Astrocyte (in vitro differentiated cells and primary cell): ENCODE data around the gene PCBP3. TPM values are rescaled to one million over a fixed set of nuclear protein-coding genes. Genes with fewer than 3 reads are reported as not detected.

Experiments used
- DNase-seq: peaks from one replicate; pipeline ENCODE4 v3.0.0-alpha.2; 2010; ENCODE audit warnings: low read depth
- FAIRE-seq: peaks from 2 replicates; lab custom pipeline; 2011; peaks lifted over from hg19 to GRCh38; lab: Jason Lieb, UNC
- H2AFZ ChIP-seq: 2 replicates; pipeline ENCODE4 v1.6.0; 2012; ENCODE audit warnings: low read depth, low read length, inconsistent platforms
- H3K27ac ChIP-seq: 2 replicates; pipeline ENCODE4 v1.5.1; 2011; ENCODE audit warnings: low read depth, low read length, inconsistent platforms
- H3K27me3 ChIP-seq: 2 replicates; pipeline ENCODE4 v1.6.0; 2011; ENCODE audit warnings: low read length, inconsistent platforms; ENCODE audit not compliant: insufficient read depth
- H3K36me3 ChIP-seq: 2 replicates; pipeline ENCODE4 v1.5.1; 2011; ENCODE audit warnings: low read length, inconsistent platforms; ENCODE audit not compliant: insufficient read depth
- H3K4me1 ChIP-seq: 2 replicates; pipeline ENCODE4 v1.5.1; 2011; ENCODE audit warnings: low read length, inconsistent platforms; ENCODE audit not compliant: insufficient read depth
- H3K4me2 ChIP-seq: 2 replicates; pipeline ENCODE4 v1.6.0; 2012; ENCODE audit warnings: low read length, inconsistent platforms
- H3K4me3 ChIP-seq: 2 replicates; pipeline ENCODE4 v1.5.1; 2011; ENCODE audit warnings: low read depth, mild to moderate bottlenecking, low read length, inconsistent platforms; ENCODE audit not compliant: insufficient read depth
- H3K79me2 ChIP-seq: 2 replicates; pipeline ENCODE4 v1.6.0; 2012; ENCODE audit warnings: mild to moderate bottlenecking, low read length, inconsistent platforms; ENCODE audit not compliant: insufficient read depth
- H3K9ac ChIP-seq: 2 replicates; pipeline ENCODE4 v1.6.0; 2012; ENCODE audit warnings: mild to moderate bottlenecking, low read length, inconsistent platforms
- H3K9me3 ChIP-seq: 2 replicates; pipeline ENCODE4 v1.5.1; 2012; ENCODE audit warnings: low read depth, mild to moderate bottlenecking, low read length, inconsistent platforms; ENCODE audit not compliant: insufficient read depth
- H4K20me1 ChIP-seq: 2 replicates; pipeline ENCODE4 v1.6.0; 2012; ENCODE audit warnings: low read length, inconsistent platforms; ENCODE audit not compliant: insufficient read depth
- H3K27ac Mint-ChIP-seq: one replicate; pipeline ENCODE4 v1.8.0; 2021; ENCODE audit warnings: mild to moderate bottlenecking, mixed read lengths; ENCODE audit not compliant: unreplicated experiment
- H3K27me3 Mint-ChIP-seq: one replicate; pipeline ENCODE4 v1.8.0; 2021; ENCODE audit warnings: low read depth, mixed read lengths; ENCODE audit not compliant: unreplicated experiment
- H3K36me3 Mint-ChIP-seq: one replicate; pipeline ENCODE4 v1.8.0; 2021; ENCODE audit warnings: low read depth, mixed read lengths; ENCODE audit not compliant: unreplicated experiment
- H3K4me1 Mint-ChIP-seq: one replicate; pipeline ENCODE4 v1.8.0; 2021; ENCODE audit warnings: low read depth, mixed read lengths; ENCODE audit not compliant: unreplicated experiment
- H3K4me3 Mint-ChIP-seq: one replicate; pipeline ENCODE4 v1.8.0; 2021; ENCODE audit warnings: mild to moderate bottlenecking, moderate library complexity, mixed read lengths; ENCODE audit not compliant: unreplicated experiment
- H3K9me3 Mint-ChIP-seq: one replicate; pipeline ENCODE4 v1.8.0; 2021; ENCODE audit warnings: mild to moderate bottlenecking, mixed read lengths; ENCODE audit not compliant: unreplicated experiment
- EZH2 ChIP-seq: IDR thresholded peaks from 2 replicates; pipeline ENCODE4 v1.6.1; 2012; ENCODE audit warnings: mild to moderate bottlenecking, low read length, inconsistent platforms; ENCODE audit not compliant: insufficient read depth
- total RNA-seq: library from RNA; stranded (reverse); gene quantifications from 2 replicates; pipeline ENCODE4 v1.2.1, GENCODE V29; 2021
- TF ChIP-seq, protein P1 (sequence below): IDR thresholded peaks from 2 replicates; pipeline ENCODE4 v1.5.1; 2011; ENCODE audit warnings: low read depth, mild to moderate bottlenecking, inconsistent platforms, low read length, moderate library complexity; ENCODE audit not compliant: insufficient read depth

The PCBP3 gene
- total RNA-seq, 1 donor from 2014 or later: 1.8 TPM

DNA sequence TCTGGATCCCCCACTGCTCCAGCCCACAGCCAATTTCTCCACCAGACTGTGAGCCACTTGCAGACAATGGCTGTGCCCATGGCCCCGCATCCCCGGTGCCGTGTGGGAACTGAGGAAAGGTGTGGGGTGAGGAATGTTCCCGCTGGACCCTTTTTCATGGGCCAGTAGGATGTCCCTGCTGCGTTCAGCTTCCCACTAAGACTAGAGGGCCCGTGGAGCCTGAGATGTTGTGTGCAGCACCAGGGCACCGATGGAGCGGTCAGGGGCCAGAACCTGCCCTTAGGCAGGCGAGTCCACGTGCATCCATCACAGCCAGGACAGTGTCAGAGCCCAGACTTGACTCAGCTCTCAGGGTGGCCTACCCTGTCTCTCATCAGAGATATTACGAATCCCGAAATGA, 232.4 kb downstream of the PCBP3 start:
- H3K4me1 ChIP-seq: peaks cover 26% of the 10 kb centered on the region
- H3K36me3 Mint-ChIP-seq: peaks cover 4% of the 10 kb centered on the region
- H3K9ac ChIP-seq: peak overlapping the region; percentile 63
- peaks cover 4% of the 10 kb centered on the region for H3K4me1 Mint-ChIP-seq
- peak overlapping the region; percentile 60 for H3K4me2 ChIP-seq
- no peaks in the 10 kb centered on the region for H3K79me2 ChIP-seq
- TF ChIP-seq, protein P1, sequence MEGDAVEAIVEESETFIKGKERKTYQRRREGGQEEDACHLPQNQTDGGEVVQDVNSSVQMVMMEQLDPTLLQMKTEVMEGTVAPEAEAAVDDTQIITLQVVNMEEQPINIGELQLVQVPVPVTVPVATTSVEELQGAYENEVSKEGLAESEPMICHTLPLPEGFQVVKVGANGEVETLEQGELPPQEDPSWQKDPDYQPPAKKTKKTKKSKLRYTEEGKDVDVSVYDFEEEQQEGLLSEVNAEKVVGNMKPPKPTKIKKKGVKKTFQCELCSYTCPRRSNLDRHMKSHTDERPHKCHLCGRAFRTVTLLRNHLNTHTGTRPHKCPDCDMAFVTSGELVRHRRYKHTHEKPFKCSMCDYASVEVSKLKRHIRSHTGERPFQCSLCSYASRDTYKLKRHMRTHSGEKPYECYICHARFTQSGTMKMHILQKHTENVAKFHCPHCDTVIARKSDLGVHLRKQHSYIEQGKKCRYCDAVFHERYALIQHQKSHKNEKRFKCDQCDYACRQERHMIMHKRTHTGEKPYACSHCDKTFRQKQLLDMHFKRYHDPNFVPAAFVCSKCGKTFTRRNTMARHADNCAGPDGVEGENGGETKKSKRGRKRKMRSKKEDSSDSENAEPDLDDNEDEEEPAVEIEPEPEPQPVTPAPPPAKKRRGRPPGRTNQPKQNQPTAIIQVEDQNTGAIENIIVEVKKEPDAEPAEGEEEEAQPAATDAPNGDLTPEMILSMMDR: no peak
- no peak for TF ChIP-seq EZH2
- DNase-seq (no peak), FAIRE-seq (no peak)
- H3K36me3 ChIP-seq: no peaks in the 10 kb centered on the region
- H3K27me3 Mint-ChIP-seq: peaks cover 42% of the 10 kb centered on the region
- H3K4me3 Mint-ChIP-seq: no peak overlapping the region
- H3K27ac ChIP-seq: peak overlapping the region; percentile 77
- no peaks in the 10 kb centered on the region for H3K9me3 Mint-ChIP-seq
- H3K27ac Mint-ChIP-seq: peak overlapping the region; percentile 18
- H3K4me3 ChIP-seq: no peak overlapping the region
- no peaks in the 10 kb centered on the region for H3K27me3 ChIP-seq
- H2AFZ ChIP-seq: no peak overlapping the region
- H3K9me3 ChIP-seq: no peaks in the 10 kb centered on the region
- H4K20me1 ChIP-seq: no peaks in the 10 kb centered on the region

DNA sequence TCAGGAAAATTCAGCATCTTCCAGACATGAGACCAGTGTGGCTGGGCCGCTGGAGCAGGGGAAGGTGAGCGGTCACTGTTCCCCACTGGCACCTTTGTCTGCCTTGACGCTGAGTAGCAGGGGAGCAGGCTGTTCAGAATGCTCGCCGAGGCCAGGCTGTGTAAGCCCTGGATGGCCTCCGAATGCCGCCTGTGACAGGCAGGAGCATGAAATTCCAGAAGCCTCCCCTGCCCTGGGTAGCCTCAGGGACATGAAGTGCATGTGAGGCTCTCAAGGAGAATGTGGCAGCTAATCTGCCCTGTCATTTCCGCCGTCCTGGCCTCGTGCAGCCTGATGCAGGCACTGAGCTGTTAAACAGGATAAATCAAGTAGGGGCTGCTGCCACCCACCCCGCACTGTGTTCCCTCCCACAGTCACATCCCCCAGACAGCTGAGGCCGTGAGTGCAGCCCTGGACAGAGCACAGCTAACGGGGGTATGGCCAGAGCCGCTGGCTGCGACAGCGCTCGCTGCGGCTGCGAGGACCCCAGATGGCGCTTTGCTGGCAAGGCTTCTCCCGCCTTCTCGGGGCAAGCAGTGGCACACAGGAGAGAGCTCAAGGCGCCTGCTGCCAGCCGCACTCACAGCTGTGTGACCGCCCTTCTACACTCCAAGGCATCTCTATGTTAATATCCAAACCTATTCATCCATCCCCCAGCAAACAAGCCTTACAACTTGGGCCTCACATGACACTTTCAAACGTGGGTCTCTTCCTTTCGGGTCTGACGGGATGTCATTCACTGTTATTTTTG, 233.1 kb downstream of the PCBP3 start:
- peaks cover 44% of the 10 kb centered on the region for H3K27me3 Mint-ChIP-seq
- Histone ChIP-seq H3K36me3 (no peaks in the 10 kb centered on the region), H3K27ac (no peak overlapping the region), H3K4me1 (peaks cover 26% of the 10 kb centered on the region), H3K9ac (peak overlapping the region; percentile 63), H2AFZ (peak overlapping the region; percentile 14), H3K27me3 (no peaks in the 10 kb centered on the region), H3K4me2 (no peak overlapping the region), H3K9me3 (no peaks in the 10 kb centered on the region), H4K20me1 (no peaks in the 10 kb centered on the region), H3K79me2 (no peaks in the 10 kb centered on the region), H3K4me3 (no peak overlapping the region)
- H3K4me3 Mint-ChIP-seq: no peak overlapping the region
- DNase-seq (peak; percentile 4), FAIRE-seq (no peak)
- TF ChIP-seq, protein P1: no peak
- TF ChIP-seq EZH2: no peak
- H3K9me3 Mint-ChIP-seq: no peaks in the 10 kb centered on the region
- H3K36me3 Mint-ChIP-seq: peaks cover 4% of the 10 kb centered on the region
- H3K27ac Mint-ChIP-seq: no peak overlapping the region
- H3K4me1 Mint-ChIP-seq: peaks cover 4% of the 10 kb centered on the region

DNA sequence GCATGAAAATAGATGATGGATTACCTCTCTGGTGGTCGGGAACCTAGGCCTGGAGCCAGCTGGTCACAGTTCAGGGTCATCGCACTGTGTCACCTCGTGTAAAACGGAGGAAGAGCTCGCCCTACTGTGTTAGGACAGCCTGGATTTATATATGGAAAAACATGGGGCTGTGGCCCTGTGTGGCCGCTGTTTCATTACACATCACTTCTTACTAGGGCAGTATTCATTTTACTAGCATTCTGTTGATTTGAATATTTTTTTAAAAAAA, 233.6 kb downstream of the PCBP3 start:
- no peak for TF ChIP-seq EZH2
- H3K9me3 Mint-ChIP-seq: no peaks in the 10 kb centered on the region
- Histone ChIP-seq H3K36me3 (no peaks in the 10 kb centered on the region), H3K4me2 (no peak overlapping the region), H4K20me1 (no peaks in the 10 kb centered on the region), H3K9me3 (no peaks in the 10 kb centered on the region), H2AFZ (no peak overlapping the region), H3K4me1 (peaks cover 26% of the 10 kb centered on the region), H3K27me3 (no peaks in the 10 kb centered on the region), H3K27ac (no peak overlapping the region), H3K9ac (no peak overlapping the region), H3K79me2 (no peaks in the 10 kb centered on the region), H3K4me3 (no peak overlapping the region)
- peaks cover 4% of the 10 kb centered on the region for H3K36me3 Mint-ChIP-seq
- DNase-seq: no peak
- H3K27ac Mint-ChIP-seq: peak overlapping the region; percentile 41
- peaks cover 45% of the 10 kb centered on the region for H3K27me3 Mint-ChIP-seq
- peaks cover 4% of the 10 kb centered on the region for H3K4me1 Mint-ChIP-seq
- H3K4me3 Mint-ChIP-seq: no peak overlapping the region
- FAIRE-seq: no peak
